T47D (cell line): ENCODE results near the gene NFATC1.

Source experiments
- DNase-seq, 2 experiments: peaks; one replicate each; pipeline versions ENCODE4 v3.0.0 to v3.0.0-alpha.2; 2011 to 2012; ENCODE audit warnings: low read depth in 1 of 2, low spot score in 1 of 2
- JUND ChIP-seq: IDR thresholded peaks from 2 replicates; pipeline ENCODE4 v1.6.1; 2012; ENCODE audit warnings: low read depth
- in situ Hi-C: cut with HindIII; loops from 2 replicates; pipeline ENCODE4 v1.10.0; 2016; ENCODE audit warnings: low sequenced_read_pairs, low pct_unique_long_range_greater_than_20kb

Gene NFATC1

DNA sequence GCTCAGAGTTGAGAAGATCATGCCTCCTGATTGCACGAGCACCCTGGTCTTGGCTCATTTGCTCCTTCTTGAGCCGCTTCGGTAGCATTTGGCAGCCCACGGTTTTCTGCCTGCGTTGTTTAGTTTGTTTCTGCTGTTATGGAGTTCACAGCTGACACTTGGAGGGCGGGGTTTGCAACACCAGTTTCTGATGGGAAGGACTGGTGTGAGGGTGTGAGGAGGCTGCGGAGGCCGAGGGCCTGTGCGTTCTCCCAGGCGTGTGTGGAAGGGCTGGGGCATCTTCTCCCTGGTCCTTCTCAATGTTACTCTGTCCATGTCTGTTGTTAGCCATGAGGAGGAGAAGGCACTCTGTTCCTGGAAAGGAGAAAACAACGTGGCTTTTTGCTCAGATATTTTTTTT is 22.9 kb downstream of the NFATC1 start:
- no peak for TF ChIP-seq JUND
- DNase-seq: no peak
- in situ Hi-C loops: no loop called here

DNA sequence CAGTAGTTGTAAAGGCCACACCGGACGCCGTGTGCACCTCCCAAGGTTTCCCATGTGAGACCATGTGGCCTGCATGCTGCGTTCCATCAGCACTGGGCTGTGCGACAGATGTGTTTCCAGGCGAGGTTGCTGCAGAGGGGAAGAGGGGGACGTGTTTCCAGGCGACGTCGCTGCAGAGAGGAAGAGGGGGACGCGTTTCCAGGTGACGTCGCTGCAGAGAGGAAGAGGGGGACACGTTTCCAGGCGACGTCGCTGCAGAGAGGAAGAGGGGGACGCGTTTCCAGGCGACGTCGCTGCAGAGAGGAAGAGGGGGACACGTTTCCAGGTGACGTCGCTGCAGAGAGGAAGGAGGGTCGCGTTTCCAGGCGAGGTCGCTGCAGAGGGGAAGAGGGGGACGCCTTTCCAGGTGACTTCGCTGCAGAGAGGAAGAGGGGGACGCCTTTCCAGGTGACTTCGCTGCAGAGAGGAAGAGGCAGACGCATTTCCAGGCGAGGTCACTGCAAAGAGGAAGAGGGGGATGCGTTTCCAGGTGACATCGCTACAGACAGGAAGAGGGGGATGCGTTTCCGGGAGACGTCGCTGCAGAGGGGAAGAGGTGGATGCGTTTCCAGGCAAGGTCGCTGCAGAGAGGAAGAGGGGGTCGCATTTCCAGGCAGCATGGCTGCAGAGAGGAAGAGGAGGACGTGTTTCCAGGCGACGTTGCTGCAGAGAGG is 24.5 kb downstream of the NFATC1 start:
- in situ Hi-C loops: no loop called here
- TF ChIP-seq JUND: no peak
- no peak for DNase-seq

DNA sequence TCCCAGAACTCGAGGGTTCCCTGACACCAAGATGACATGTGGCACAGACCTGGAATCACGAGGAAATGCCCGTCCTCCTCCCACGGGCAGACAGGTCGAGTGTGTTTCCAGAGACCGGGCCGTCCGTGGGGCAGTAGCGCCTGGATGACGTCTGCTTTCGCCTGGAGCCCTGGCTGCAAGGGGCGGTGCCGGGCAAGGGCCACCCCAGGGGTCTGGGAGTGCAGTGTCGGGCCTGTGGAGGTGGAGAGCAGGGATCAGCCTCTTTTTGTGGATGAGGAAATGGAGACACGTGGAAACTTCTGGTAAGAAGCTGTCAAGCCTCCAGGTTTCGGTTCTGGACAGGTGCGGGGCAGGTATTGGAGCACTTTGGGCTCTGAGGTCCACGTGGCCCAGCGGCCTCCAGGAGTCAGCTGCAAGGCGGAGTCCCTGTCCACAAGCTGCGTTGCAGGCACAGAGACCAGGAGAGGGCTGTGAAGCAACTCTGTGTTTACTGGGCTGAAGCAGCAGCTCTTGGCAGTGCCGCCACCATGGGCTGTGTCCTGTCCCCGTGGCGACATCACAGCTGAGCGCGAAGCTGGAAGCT is 25.6 kb downstream of the NFATC1 start:
- DNase-seq: no peak
- TF ChIP-seq JUND: no peak
- in situ Hi-C loops: no loop called here

DNA sequence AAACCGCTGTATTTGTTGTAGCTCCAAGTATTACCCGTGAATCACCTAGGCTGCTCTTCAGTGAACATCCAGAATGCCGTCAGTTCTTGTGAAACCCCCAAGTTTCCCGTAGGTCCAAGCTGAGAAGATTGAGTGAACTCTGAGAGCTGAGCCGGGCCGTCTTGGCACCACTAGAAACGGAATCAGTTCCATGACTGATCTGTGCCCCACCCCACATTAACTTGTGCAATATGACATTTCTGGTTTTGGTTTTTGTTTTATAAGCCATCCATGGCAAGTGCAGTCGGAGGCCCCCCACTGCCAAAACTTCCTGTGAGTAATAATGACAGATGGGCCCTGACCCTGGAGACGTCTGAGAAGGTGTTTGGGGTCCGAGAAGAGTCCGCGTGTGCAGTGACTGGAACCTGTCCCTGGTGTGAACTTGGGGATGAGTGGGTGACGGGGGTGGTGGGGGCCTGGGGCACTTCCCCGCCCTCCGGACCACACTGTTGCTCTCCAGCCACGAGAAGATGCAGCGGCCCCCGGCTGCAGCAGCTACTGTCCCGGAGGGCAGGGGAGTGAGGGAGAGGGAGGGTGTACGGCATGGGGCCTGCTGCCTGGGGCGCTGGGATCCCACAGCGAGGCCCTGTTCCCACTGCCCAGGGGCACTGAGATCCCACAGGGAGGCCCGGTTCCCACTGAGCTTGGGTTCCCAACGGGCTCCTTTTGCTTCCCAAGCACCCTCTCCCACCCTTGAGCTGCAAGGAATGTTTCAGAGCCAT is 26.5 kb downstream of the NFATC1 start:
- in situ Hi-C loops: no loop called here
- no peak for DNase-seq
- TF ChIP-seq JUND: no peak

DNA sequence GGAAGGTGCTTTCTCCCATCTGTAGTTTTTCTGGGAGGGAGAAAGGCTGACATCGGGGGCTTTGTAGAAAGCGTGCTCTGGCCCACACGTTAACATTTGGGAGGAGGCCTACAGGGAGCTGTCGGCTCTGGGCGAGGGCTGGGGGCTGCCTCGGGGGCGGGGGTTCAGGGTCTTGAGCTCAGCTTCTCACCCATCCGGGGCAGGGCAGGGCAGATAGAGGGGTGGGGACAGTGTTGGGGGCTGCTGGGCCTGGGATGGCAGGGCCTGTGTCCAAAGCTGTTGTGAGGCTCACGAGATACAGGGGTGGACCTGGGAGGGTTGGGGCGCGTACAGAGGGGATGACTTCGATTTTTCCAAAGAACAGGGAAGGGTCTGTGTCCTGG is 27.0 kb downstream of the NFATC1 start:
- no peak for DNase-seq
- no peak for TF ChIP-seq JUND
- in situ Hi-C loops: no loop called here

DNA sequence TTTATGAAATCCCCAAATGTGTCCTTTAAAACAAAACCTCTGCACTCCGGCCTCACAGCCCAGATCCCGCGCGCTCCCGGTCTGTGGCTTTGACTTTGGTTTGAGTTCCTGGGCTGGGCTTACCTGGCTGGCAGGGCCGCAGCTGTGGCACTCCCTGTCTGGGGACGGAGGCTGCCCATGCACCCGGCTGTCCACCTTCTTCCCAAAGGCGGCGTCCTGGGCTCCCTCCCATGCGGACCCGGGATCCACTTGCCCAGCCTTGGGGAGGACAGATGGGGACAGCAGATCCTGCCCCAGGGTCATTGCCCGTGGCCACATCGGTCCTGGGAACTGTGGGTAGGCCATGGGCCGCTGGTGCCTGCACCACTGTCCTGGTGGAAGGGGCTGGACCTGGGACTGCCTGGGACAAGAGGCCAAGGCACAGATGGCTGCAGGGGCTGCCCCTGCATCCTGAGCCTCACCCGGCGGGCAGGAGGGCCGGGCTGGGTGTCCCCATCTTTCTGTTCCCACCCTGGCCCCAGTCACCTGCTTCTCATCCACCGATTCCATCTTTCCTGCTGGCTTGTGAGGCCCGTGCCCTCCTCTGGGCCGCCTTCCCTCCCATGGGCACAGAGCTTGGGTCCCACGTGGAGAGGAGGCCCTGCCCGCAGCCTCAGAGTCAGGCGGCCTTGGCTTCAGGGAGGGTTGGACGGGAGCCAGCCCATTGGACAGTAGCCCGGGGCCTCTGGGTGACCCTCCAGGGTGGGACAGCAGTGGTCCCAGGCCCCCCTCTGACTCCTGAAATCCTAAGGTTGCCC is 27.7 kb downstream of the NFATC1 start:
- in situ Hi-C loops: no loop called here
- no peak for DNase-seq
- no peak for TF ChIP-seq JUND

DNA sequence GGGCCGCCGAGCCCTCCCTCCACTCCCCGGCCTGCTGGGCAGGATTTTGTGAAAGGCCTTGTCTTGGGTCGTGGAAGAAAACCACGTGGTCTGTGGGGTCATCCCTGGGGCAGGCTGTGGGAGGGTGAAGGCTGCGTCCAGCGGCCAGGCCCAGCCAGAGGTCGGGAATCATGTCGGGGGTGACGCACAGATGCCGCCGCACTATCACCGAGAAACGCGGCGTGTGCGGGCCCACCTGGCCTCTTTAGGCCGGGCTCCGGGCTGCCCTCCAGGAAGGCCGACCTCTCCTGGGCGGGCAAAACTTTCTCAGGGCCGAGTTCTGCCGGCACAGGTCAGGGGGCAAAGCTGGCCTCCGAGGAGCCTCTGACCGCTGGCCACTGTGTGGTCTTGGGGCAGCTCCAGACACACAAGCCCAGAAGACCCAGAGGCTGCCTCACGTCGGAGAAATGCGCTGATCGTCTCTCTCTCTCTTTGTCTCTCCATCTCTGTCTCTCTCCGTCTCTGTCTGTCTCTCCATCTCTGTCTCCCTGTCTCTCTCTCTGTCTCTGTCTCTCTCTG is 28.4 kb downstream of the NFATC1 start:
- in situ Hi-C loops: no loop called here
- TF ChIP-seq JUND: no peak
- no peak for DNase-seq

DNA sequence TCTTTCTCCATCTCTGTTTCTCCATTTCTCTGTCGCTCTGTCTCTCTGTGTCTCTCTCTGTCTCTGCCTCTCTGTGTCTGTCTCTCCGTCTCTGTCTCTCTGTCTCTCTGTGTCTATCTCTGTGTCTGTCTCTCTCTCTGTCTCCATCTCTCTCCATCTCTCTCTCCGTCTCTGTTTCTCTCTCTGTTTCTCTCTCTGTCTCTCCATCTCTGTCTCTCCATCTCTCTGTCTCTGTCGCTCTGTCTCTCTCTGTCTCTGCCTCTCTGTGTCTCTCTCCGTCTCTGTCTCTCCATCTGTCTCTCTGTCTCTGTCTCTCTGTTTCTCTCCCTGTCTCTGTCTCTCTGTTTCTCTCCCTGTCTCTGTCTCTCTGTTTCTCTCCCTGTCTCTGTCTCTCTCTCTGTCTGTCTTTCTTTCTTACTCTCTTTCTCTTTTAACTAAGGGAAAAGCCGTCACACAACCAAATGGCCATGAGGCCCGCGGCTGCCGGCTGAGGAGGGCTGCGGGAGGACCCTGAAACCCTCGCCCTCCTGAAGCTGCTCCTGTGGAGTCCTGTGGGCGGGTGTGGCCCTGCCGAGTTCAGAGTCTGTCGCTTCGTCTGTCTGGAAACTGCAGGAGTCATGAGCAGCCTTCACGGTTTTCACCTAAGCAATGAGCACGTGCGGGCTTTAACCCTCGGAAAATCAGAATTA is 29.3 kb downstream of the NFATC1 start:
- in situ Hi-C loops: no loop called here
- TF ChIP-seq JUND: no peak
- no peak for DNase-seq

DNA sequence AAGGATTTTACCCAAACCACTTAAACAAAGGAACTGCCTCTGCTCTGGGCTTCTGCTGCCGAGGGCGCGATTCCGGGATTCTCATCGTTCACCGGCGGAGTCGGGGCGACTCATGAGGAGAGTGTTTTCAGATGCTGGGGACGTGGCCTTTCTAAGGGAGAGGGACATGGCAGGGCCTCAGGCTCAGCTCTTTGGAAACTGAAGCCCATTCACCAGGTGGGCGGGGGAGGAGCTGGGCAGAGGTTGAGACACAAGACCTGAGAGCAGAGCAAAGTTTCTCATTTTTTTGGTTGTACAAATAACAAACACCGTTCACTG is 29.8 kb downstream of the NFATC1 start:
- no peak for TF ChIP-seq JUND
- DNase-seq: no peak
- in situ Hi-C loops: no loop called here

DNA sequence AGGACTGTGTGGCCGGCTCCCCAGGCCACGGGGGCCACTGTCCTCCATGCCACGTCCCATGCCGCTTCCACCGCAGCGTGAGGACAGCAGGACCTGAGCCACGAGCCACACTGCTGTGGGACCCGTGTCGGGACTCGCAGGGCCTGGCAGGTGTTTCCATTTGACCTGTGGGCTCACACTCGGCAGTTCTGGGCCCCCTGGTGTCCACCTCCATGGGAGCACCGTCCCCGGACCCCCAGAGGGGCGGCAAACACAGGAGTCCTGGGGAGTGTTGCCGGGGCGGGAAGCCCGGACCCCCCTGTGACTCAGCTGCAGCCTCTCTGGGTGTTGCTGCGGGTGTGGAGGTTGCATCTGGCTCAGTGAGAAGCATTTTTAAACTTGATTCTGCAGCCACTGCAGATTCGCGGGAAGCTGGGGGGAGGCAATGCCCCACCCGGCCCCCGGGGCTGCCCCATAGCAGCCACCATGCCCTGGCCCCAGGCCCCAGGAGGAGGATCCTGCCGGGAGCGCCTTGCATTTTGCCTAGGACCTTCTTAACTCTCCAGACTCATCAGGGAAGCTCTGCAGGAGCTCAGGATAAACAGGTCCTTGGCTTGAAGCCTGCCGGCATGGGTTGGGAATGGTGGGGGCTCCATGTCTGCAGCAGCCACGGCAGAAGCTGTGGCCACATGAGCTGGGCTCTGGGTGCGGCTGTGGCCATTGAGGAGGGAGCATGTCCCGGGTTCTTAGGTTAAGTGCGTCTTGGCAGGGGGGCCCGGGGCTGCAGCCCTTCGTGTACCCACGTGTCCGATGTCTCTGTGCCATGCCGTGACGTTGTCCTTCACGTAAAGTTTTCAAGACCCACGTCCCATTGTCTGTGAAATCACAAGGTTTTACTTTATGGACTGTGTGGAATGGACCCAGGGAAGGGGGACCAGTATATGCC is 30.9 kb downstream of the NFATC1 start:
- DNase-seq: no peak
- no peak for TF ChIP-seq JUND
- in situ Hi-C loops: no loop called here

DNA sequence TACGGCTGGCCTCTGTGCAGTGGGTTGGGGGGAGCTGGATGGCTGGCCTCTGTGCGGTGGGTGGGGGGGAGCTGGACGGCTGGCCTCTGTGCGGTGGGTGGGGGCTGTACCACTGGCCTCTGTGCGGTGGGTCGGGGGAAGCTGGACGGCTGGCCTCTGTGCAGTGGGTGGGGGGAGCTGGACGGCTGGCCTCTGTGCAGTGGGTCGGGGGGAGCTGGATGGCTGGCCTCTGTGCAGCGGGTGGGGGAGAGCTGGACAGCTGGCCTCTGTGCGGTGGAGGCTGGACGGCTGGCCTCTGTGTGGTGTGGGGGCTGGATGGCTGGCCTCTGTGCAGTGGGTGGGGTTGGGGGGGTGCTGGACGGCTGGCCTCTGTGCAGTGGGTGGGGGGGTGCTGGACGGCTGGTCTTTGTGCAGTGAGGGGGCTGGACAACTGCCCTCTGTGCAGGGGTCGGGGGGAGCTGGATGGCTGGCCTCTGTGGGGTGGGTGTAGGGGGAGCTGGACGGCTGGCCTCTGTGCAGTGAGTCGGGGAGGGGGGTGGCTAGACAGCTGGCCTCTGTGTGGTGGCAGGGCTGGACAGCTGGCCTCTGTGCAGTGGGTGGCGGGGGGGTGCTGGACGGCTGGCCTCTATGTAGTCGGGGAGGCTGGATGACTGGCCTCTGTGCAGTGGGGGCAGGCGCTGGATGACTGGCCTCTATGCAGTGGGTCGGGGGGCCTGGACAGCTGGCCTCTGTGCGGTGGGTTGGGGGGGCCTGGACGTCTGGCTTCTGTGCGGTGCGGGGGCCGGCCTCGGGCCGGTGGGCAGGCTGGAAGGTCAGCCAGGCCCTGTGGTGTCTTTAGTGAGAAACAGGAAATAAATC is 31.9 kb downstream of the NFATC1 start:
- in situ Hi-C loops: no loop called here
- TF ChIP-seq JUND: no peak
- no peak for DNase-seq
